OCI-LY7 (cell line): ENCODE data around the gene OR2A14.

Source experiments
- EZH2phosphoT487 ChIP-seq: fragments of 200-600 bp; sonication (generic); IDR thresholded peaks from 2 replicates; pipeline ENCODE4 v1.6.1; 2018; ENCODE audit warnings: low read depth, borderline replicate concordance, mild to moderate bottlenecking, mixed run types, antibody characterized with exemption, low read length, moderate library complexity, mixed read lengths
- TF ChIP-seq, protein P1 (sequence below): fragments of 200-600 bp; sonication (generic); conservative IDR thresholded peaks from 2 replicates; pipeline ENCODE4 v1.5.1; 2014; ENCODE audit warnings: mild to moderate bottlenecking, antibody characterized with exemption, low read length, moderate library complexity, mixed read lengths

DNA sequence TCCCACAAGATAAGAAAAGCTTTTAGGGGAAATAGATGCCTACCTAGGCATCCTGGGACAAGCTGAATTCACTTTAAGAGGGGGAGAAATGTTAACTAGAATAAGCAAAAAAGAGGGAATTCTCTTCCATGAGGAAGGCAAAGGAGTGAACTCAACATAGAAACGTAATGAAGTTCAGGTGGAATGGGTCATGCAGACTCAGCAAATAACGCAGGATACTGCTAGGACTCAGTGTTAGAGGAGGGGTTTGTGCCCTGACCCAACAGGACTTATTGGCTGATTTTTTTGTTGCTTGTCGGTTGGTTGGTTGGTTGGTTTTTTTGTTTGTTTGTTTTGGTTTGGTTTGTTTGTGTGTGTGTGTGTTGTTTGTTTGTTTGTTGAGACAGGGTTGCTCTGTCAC is 9.3 kb downstream of the OR2A14 start:
- TF ChIP-seq, protein P1, sequence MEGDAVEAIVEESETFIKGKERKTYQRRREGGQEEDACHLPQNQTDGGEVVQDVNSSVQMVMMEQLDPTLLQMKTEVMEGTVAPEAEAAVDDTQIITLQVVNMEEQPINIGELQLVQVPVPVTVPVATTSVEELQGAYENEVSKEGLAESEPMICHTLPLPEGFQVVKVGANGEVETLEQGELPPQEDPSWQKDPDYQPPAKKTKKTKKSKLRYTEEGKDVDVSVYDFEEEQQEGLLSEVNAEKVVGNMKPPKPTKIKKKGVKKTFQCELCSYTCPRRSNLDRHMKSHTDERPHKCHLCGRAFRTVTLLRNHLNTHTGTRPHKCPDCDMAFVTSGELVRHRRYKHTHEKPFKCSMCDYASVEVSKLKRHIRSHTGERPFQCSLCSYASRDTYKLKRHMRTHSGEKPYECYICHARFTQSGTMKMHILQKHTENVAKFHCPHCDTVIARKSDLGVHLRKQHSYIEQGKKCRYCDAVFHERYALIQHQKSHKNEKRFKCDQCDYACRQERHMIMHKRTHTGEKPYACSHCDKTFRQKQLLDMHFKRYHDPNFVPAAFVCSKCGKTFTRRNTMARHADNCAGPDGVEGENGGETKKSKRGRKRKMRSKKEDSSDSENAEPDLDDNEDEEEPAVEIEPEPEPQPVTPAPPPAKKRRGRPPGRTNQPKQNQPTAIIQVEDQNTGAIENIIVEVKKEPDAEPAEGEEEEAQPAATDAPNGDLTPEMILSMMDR = no peak
- no peak for TF ChIP-seq EZH2phosphoT487
